ENCODE data around the gene GRAMD1A.

GRAMD1A gene

GRCh38 chr19:35075202-35076025, 75.3 kb downstream of the GRAMD1A start:
- no peak for DNase-seq (ENCODE audit: low read depth)

DNA sequence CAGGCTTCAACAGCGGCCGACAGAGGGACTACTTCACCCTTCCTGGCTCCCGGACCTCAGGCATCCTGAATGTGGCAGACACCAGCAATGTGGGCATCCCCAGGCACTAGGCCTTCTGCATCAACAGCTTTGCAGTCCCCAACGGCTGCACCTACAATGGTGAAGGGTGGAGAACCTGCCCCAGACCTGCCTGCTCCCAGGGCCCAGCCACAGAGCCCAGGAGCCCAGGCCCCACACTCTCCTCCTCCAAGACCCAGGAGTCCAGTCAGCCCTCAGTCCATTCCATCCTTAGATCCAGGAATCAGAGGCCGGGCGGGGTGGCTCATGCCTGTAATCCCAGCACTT, 75.9 kb downstream of the GRAMD1A start:
- no peak for DNase-seq (ENCODE audit: low read depth)
